GM23338 (cell line): Measurements from ENCODE around the gene DCUN1D2.
"Not testable (repeated sequence)": the region's sequence is repeated elsewhere in the genome, so short reads cannot be mapped to it uniquely, and the experiment has no call there.

Experiments
- CREB1 ChIP-seq: fragments of 250-450 bp; sonication (Bioruptor Pico); IDR thresholded peaks from 2 replicates; pipeline ENCODE4 v1.5.0; 2020; ENCODE audit warnings: low read depth, mild to moderate bottlenecking, moderate library complexity
- ETS1 ChIP-seq: IDR thresholded peaks from 2 replicates; pipeline ENCODE4 v1.6.1; 2016; ENCODE audit warnings: antibody characterized with exemption
- EZH2 ChIP-seq: fragments of 200-600 bp; sonication (generic); IDR thresholded peaks from one replicate; pipeline ENCODE4 v1.8.0; 2017; ENCODE audit warnings: antibody characterized with exemption, mild to moderate bottlenecking, low read depth; ENCODE audit not compliant: unreplicated experiment
- EZH2phosphoT487 ChIP-seq: fragments of 200-600 bp; sonication (generic); IDR thresholded peaks from one replicate; pipeline ENCODE4 v1.8.1; 2018; ENCODE audit warnings: antibody characterized with exemption; ENCODE audit not compliant: unreplicated experiment
- JUNB ChIP-seq: IDR thresholded peaks from one replicate; pipeline ENCODE4 v1.6.1; 2016; ENCODE audit warnings: antibody characterized with exemption; ENCODE audit not compliant: unreplicated experiment
- POLR2AphosphoS5 ChIP-seq: IDR thresholded peaks from 2 replicates; pipeline ENCODE4 v1.6.1; 2016; ENCODE audit warnings: antibody characterized with exemption, low read depth
- ZNF331 ChIP-seq: fragments of 250-450 bp; sonication (Bioruptor Pico); IDR thresholded peaks from 2 replicates; pipeline ENCODE4 v1.5.0; 2020; ENCODE audit warnings: low read depth, mild to moderate bottlenecking, moderate library complexity
- TF ChIP-seq, protein P1 (sequence below), 2 experiments: fragments of 200-600 bp in 1 of 2; sonication (generic) in 1 of 2; conservative IDR thresholded peaks; 2 replicates each; pipeline versions ENCODE4 v1.5.1 to v1.6.1; 2016 to 2017; ENCODE audit warnings: antibody characterized with exemption in 2 of 2, low read depth in 2 of 2, mild to moderate bottlenecking in 2 of 2, moderate library complexity in 1 of 2
- TF ChIP-seq, protein P2 (sequence below): IDR thresholded peaks from one replicate; pipeline ENCODE4 v1.6.1; 2018; ENCODE audit warnings: antibody characterized with exemption; ENCODE audit not compliant: unreplicated experiment

DNA sequence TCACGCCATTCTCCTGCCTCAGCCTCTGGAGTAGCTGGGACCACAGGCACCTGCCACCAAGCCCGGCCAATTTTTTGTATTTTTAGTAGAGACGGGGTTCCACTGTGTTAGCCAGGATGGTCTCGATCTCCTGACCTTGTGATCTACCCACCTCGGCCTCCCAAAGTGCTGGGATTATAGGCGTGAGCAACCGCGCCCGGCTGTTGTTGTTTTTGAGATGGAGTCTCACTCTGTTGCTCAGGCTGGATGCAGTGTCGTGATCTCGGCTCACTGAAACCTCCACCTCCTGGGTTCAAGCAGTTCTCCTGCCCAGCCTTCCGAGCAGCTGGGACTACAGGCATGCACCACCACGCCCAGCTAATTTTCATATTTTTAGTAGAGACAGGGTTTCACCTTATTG is 31.9 kb upstream of the DCUN1D2 start:
- TF ChIP-seq, protein P1, sequence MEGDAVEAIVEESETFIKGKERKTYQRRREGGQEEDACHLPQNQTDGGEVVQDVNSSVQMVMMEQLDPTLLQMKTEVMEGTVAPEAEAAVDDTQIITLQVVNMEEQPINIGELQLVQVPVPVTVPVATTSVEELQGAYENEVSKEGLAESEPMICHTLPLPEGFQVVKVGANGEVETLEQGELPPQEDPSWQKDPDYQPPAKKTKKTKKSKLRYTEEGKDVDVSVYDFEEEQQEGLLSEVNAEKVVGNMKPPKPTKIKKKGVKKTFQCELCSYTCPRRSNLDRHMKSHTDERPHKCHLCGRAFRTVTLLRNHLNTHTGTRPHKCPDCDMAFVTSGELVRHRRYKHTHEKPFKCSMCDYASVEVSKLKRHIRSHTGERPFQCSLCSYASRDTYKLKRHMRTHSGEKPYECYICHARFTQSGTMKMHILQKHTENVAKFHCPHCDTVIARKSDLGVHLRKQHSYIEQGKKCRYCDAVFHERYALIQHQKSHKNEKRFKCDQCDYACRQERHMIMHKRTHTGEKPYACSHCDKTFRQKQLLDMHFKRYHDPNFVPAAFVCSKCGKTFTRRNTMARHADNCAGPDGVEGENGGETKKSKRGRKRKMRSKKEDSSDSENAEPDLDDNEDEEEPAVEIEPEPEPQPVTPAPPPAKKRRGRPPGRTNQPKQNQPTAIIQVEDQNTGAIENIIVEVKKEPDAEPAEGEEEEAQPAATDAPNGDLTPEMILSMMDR (conservative IDR thresholded peaks at IDR 0.05; ENCODE audit: low read depth in 2 of 2) = not testable (repeated sequence)
- not testable (repeated sequence) for TF ChIP-seq EZH2; POLR2AphosphoS5; EZH2phosphoT487; ETS1; ZNF331 (CRISPR knock-in tag); JUNB; CREB1 (CRISPR knock-in tag)
- TF ChIP-seq, protein P2, sequence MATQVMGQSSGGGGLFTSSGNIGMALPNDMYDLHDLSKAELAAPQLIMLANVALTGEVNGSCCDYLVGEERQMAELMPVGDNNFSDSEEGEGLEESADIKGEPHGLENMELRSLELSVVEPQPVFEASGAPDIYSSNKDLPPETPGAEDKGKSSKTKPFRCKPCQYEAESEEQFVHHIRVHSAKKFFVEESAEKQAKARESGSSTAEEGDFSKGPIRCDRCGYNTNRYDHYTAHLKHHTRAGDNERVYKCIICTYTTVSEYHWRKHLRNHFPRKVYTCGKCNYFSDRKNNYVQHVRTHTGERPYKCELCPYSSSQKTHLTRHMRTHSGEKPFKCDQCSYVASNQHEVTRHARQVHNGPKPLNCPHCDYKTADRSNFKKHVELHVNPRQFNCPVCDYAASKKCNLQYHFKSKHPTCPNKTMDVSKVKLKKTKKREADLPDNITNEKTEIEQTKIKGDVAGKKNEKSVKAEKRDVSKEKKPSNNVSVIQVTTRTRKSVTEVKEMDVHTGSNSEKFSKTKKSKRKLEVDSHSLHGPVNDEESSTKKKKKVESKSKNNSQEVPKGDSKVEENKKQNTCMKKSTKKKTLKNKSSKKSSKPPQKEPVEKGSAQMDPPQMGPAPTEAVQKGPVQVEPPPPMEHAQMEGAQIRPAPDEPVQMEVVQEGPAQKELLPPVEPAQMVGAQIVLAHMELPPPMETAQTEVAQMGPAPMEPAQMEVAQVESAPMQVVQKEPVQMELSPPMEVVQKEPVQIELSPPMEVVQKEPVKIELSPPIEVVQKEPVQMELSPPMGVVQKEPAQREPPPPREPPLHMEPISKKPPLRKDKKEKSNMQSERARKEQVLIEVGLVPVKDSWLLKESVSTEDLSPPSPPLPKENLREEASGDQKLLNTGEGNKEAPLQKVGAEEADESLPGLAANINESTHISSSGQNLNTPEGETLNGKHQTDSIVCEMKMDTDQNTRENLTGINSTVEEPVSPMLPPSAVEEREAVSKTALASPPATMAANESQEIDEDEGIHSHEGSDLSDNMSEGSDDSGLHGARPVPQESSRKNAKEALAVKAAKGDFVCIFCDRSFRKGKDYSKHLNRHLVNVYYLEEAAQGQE = not testable (repeated sequence)
